PC-9 (cell line): Measurements from ENCODE around the gene GDF7. TPM values are rescaled to one million over a fixed set of nuclear protein-coding genes. Genes with fewer than 3 reads are reported as not detected.

ENCODE experiments used
- BruUV-seq: library from RNA; stranded (reverse); fragments of 400-500 nt; replicated peaks from 2 replicates; lab custom pipeline; 2021; lab: Mats Ljungman, UMichigan
- CTCF ChIA-PET: fragments of 300-600 bp; sonication (Branson Sonifier 250); formaldehyde crosslinking; loops from one replicate; lab custom pipeline; 2022; ENCODE audit warnings: antibody characterized with exemption; lab: Charles Lee
- POLR2A ChIA-PET: fragments of 300-600 bp; sonication (Branson Sonifier 250); formaldehyde crosslinking; loops from one replicate; lab custom pipeline; 2022; ENCODE audit warnings: antibody characterized with exemption; ENCODE audit not compliant: unreplicated experiment; lab: Charles Lee
- DNase-seq, 2 experiments: peaks; one replicate each; pipeline versions ENCODE4 v3.0.0 to v3.0.0-alpha.2; 2015 to 2022; ENCODE audit warnings: mixed read lengths in 1 of 2
- H2AFZ ChIP-seq: fragments of 200-600 bp; sonication (generic); 2 replicates; pipeline ENCODE4 v1.8.1; 2017; ENCODE audit warnings: antibody characterized with exemption
- H3F3A ChIP-seq: fragments of 200-600 bp; sonication (generic); 2 replicates; pipeline ENCODE4 v1.8.1; 2017; ENCODE audit warnings: antibody characterized with exemption, mild to moderate bottlenecking, low read depth; ENCODE audit not compliant: insufficient read depth
- H3K27ac ChIP-seq: fragments of 200-600 bp; sonication (generic); 2 replicates; pipeline ENCODE4 v1.6.1; 2016; ENCODE audit warnings: mixed run types
- H3K27me3 ChIP-seq: fragments of 200-600 bp; sonication (generic); 2 replicates; pipeline ENCODE4 v1.6.1; 2016; ENCODE audit warnings: low read depth, mixed run types; ENCODE audit not compliant: insufficient read depth
- H3K36me3 ChIP-seq: fragments of 200-600 bp; sonication (generic); 2 replicates; pipeline ENCODE4 v1.6.1; 2016; ENCODE audit warnings: low read depth, mixed run types
- H3K4me1 ChIP-seq: fragments of 200-600 bp; sonication (generic); replicated peaks from 2 replicates; pipeline ENCODE4 v1.6.1; 2016; ENCODE audit warnings: mixed run types; ENCODE audit not compliant: insufficient read depth
- H3K4me2 ChIP-seq: fragments of 200-600 bp; sonication (generic); 2 replicates; pipeline ENCODE4 v1.6.1; 2017; ENCODE audit warnings: mixed run types
- H3K4me3 ChIP-seq: fragments of 200-600 bp; sonication (generic); 2 replicates; pipeline ENCODE4 v1.6.1; 2016; ENCODE audit warnings: mixed run types
- H3K79me2 ChIP-seq: fragments of 200-600 bp; sonication (generic); 2 replicates; pipeline ENCODE4 v1.6.1; 2017; ENCODE audit warnings: low read depth, mixed run types
- H3K9me2 ChIP-seq: fragments of 200-600 bp; sonication (generic); 2 replicates; pipeline ENCODE4 v1.8.1; 2017; ENCODE audit warnings: mild to moderate bottlenecking; ENCODE audit not compliant: insufficient read depth
- H3K9me3 ChIP-seq: fragments of 200-600 bp; sonication (generic); 2 replicates; pipeline ENCODE4 v1.8.1; 2016; ENCODE audit warnings: low read depth; ENCODE audit not compliant: insufficient read depth
- H4K20me1 ChIP-seq: fragments of 200-600 bp; sonication (generic); 2 replicates; pipeline ENCODE4 v1.8.1; 2017; ENCODE audit not compliant: insufficient read depth
- EZH2 ChIP-seq: fragments of 200-600 bp; sonication (generic); IDR thresholded peaks from 2 replicates; pipeline ENCODE4 v1.8.0; 2017; ENCODE audit warnings: antibody characterized with exemption, low read depth
- intact Hi-C: fragments of 100-400 bp; cut with micrococcal nuclease; formaldehyde crosslinking; loops from one replicate; pipeline ENCODE4 v1.10.0; 2022; ENCODE audit not compliant: unreplicated experiment
- total RNA-seq: library from RNA; stranded (reverse); gene quantifications from 2 replicates; pipeline ENCODE4 v1.2.3, GENCODE V29; 2021
- TF ChIP-seq, protein P1 (sequence below): fragments of 200-600 bp; sonication (generic); conservative IDR thresholded peaks from 2 replicates; pipeline ENCODE4 v1.6.1; 2017; ENCODE audit warnings: mixed run types, antibody characterized with exemption, mild to moderate bottlenecking, moderate library complexity

GDF7 gene
- total RNA-seq, 1 experiment from 2014 or later: 0.04 TPM

DNA sequence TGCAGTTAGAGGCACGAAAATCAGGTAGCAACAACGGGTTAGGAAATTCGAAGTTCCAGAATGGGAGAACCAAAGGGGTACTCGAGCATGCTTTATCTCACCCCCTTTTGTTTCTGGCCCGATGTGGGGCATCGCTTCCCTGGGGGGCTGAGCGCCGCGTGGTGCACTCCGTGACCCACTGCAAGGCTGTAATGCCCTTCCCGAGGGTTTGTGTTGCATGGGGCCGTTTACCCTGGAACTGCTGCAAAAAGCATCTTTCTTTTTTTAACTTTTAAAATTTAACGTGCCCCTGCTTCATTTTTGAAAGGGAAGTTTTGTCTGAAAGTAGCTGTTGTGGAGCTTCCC lies 4.8 kb downstream of the GDF7 start:
- no peak overlapping the region for H2AFZ ChIP-seq
- intact Hi-C loops: no loop called here

DNA sequence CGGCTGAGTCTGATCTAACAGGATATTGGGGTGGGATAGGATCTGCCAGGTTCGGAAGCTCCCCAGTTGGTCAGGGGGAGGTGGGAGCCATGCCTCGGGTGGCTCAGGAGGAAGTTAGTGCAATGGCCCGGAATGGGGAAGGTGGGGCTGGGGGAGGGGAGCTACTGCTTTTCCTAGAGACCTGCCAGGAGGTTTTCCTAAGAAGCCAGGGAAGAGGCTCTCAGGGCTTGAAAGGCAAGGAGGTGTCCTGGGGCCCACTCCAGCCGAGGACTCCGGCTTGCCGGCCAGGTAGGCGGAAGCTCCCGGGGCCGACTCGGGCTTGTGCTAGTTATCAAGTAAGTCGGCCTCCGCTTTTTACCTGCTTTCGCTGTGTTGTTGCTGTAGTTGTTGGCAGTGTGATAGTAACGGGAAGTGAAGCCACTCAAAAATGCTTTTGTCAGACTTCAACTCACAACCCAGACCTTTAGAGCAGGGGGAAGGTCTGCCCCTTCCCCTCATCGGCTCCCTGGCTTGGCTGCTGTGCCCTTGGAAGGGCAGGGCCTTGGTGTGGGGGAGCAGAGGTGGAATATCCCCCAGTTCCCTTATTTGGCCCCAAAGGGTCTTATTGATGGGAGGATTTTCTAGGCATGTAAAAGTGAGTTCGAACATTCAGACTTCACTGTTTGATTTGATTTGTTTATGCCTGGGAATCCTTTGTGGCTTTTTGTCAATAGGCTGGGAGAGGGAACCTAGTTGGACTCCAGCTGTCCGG lies 5.4 kb downstream of the GDF7 start:
- POLR2A ChIA-PET: no interaction called here
- no TSS peak for BruUV-seq

More for the DNA sequence above, 4.8 kb downstream of the GDF7 start:
- no peak overlapping the region for H3K27ac ChIP-seq
- no peak overlapping the region for H3K4me3 ChIP-seq
- H3K4me2 ChIP-seq: no peak overlapping the region
- no peaks in the 10 kb centered on the region for H3K79me2 ChIP-seq
- H3K36me3 ChIP-seq: no peaks in the 10 kb centered on the region
- ChIA-PET CTCF (no interaction called here), POLR2A (no interaction called here)
- H4K20me1 ChIP-seq: no peaks in the 10 kb centered on the region
- H3K9me3 ChIP-seq: no peaks in the 10 kb centered on the region
- no TSS peak for BruUV-seq
- H3K9me2 ChIP-seq: no peaks in the 10 kb centered on the region
- 0 out of 2 replicates have a peak, but pooled peaks cover 5% of the 10 kb centered on the region for H3K4me1 ChIP-seq
- no peaks in the 10 kb centered on the region for H3F3A ChIP-seq
- TF ChIP-seq EZH2: no peak
- TF ChIP-seq, protein P1, sequence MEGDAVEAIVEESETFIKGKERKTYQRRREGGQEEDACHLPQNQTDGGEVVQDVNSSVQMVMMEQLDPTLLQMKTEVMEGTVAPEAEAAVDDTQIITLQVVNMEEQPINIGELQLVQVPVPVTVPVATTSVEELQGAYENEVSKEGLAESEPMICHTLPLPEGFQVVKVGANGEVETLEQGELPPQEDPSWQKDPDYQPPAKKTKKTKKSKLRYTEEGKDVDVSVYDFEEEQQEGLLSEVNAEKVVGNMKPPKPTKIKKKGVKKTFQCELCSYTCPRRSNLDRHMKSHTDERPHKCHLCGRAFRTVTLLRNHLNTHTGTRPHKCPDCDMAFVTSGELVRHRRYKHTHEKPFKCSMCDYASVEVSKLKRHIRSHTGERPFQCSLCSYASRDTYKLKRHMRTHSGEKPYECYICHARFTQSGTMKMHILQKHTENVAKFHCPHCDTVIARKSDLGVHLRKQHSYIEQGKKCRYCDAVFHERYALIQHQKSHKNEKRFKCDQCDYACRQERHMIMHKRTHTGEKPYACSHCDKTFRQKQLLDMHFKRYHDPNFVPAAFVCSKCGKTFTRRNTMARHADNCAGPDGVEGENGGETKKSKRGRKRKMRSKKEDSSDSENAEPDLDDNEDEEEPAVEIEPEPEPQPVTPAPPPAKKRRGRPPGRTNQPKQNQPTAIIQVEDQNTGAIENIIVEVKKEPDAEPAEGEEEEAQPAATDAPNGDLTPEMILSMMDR: no peak
- H3K27me3 ChIP-seq: no peaks in the 10 kb centered on the region
- no peak for DNase-seq

DNA sequence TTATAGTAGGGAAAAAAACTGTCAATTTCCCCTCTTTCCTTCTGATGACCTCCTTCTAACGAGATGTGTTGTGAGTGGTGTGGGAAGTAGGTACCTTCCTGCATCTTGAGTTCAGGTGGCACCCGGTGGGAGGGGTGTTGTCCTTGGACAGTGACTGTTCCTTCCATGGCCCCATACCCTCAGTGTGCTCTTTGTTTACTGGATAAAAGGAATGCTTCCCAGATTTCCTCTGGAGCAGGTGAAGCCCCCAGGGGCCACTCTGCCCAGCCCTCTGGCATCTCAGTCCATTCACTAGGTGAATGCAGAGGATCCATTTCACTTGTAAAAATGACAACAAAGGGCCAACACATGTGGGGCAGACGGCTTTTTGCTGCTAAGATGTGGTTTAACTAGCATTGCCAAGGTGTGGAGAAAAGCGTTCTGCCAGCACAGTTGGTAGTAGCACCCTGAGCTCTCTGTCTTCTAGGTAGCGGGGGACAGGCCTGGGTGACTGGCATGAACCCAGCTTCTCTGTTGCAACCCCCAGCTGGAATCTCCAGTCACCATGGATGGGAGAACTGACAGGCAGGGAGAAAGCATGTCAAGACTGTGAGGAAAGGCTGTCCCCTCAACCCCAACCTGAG lies 6.9 kb downstream of the GDF7 start:
- no peak for DNase-seq
- CTCF ChIA-PET: interaction anchor here (0.6 kb wide), 1 partner anchor 21 kb away, joined by 3 read pairs; no protein-coding TSS in a partner anchor
- Histone ChIP-seq H3K4me3 (no peak overlapping the region), H3K9me3 (no peaks in the 10 kb centered on the region), H3F3A (no peaks in the 10 kb centered on the region), H3K36me3 (no peaks in the 10 kb centered on the region), H3K27me3 (no peaks in the 10 kb centered on the region), H3K79me2 (no peaks in the 10 kb centered on the region), H3K4me2 (no peak overlapping the region), H4K20me1 (no peaks in the 10 kb centered on the region), H2AFZ (no peak overlapping the region), H3K9me2 (no peaks in the 10 kb centered on the region), H3K4me1 (0 out of 2 replicates have a peak, but pooled peaks cover 5% of the 10 kb centered on the region), H3K27ac (no peak overlapping the region)
- POLR2A ChIA-PET: no interaction called here
- no peak for TF ChIP-seq EZH2
- TF ChIP-seq, protein P1: no peak
- BruUV-seq: TSS peak; percentile 7
- intact Hi-C loops: no loop called here

More for the DNA sequence above, 5.4 kb downstream of the GDF7 start:
- H2AFZ ChIP-seq: no peak overlapping the region
- H3K4me1 ChIP-seq: 0 out of 2 replicates have a peak, but pooled peaks cover 5% of the 10 kb centered on the region
- H3K4me2 ChIP-seq: no peak overlapping the region
- H3K9me3 ChIP-seq: no peaks in the 10 kb centered on the region
- no peak overlapping the region for H3K4me3 ChIP-seq
- TF ChIP-seq, protein P1: no peak
- TF ChIP-seq EZH2: no peak
- no peaks in the 10 kb centered on the region for H4K20me1 ChIP-seq
- H3K27ac ChIP-seq: no peak overlapping the region
- H3F3A ChIP-seq: no peaks in the 10 kb centered on the region
- DNase-seq: no peak
- H3K9me2 ChIP-seq: no peaks in the 10 kb centered on the region
- no peaks in the 10 kb centered on the region for H3K27me3 ChIP-seq
- H3K36me3 ChIP-seq: no peaks in the 10 kb centered on the region
- H3K79me2 ChIP-seq: no peaks in the 10 kb centered on the region
- intact Hi-C loops: no loop called here
- CTCF ChIA-PET: no interaction called here
